GM19328 (cell line): ENCODE measurements around the gene MYO7A.

Experiments
- ATAC-seq: cut with Tn5 transposase; IDR thresholded peaks from one replicate; pipeline ENCODE4 v1.9.1; 2021; ENCODE audit warnings: mild to moderate bottlenecking, moderate library complexity; ENCODE audit not compliant: unreplicated experiment

MYO7A gene

GRCh38 chr11:77110836-77111235 lies 17.2 kb upstream of the MYO7A start:
- ATAC-seq: no peak

DNA sequence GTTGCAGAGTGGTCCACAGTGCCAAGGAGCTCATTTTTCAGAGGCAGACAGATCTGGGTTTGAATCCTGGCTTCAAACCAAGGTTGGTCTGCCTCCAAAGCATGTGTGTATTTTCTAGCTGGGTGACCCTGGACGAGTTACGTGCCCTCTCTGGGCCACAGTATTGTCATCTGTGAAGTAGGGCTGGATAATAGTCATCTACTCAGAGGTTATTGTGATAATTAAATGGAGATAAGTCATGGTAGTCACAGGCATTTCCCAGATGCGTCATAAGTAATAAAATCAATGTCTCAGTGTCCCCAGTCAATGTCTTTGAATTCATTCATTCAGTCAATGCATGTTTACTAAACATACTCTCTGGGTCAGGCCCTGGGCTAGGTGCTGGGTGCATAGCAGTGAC lies 16.8 kb upstream of the MYO7A start:
- no peak for ATAC-seq

DNA sequence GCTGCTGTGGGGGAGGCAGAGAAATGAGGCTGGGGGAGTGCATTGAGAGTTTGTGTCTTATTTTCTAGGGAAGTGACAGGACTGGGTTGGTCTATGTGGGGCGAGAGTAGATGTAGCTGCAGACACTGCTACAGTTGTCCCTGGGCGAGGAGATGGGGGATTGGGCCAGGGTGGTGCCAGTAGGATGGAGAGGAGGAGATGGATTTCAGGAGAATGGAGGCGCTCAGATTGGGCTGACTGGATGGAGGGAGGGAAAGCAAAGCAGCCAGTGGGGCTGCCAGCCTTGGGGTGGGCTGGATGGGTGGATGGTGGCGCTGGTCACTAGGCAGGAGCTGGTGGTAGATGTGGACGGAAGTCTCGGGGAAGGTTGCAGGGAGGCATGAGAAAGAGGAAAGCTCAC lies 16.1 kb upstream of the MYO7A start:
- ATAC-seq: no peak

- no peak for ATAC-seq
Measured at GRCh38 chr11:77112641-77113381, 15.2 kb upstream of the MYO7A start.

- no peak for ATAC-seq
Measured at GRCh38 chr11:77113382-77114088, 14.5 kb upstream of the MYO7A start.

- no peak for ATAC-seq
Measured at GRCh38 chr11:77114089-77114463, 14.0 kb upstream of the MYO7A start.

DNA sequence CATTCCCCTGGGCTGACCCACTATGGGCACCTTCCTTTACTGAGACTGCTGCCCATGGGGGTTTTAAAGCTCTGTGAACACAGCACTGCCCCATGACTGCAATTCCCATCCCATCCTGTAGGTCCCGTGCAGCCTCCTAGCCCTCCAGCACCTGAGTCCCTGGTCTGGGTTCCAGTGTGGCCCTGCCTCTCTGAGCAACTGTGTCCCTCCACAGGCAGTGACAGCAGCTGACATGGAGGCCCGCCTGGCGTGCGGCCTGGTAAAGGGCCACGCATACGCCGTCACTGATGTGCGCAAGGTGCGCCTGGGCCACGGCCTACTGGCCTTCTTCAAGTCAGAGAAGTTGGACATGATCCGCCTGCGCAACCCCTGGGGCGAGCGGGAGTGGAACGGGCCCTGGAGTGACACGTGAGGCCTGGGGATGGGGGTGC lies 12.8 kb upstream of the MYO7A start:
- ATAC-seq: no peak

GRCh38 chr11:77115956-77116355 lies 12.1 kb upstream of the MYO7A start:
- ATAC-seq: no peak

DNA sequence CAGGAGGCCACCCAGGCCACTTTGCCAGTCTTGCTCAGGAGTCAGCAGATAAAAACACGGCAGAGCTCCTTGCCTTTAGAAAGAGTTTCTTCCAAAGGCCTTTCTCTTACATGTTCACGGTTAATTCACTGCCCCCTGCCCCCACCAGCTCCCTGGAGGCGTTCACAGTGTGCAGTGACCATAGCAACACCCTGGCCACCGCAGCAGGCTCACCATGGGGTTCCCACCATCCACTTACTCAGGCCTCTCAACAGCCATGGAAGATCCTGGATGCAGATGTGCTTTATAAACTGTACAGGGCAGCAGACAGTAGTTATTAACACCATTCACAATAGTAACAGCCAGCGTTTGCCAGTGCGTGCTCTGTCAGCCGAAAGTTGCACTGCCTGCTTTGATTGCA lies 10.6 kb upstream of the MYO7A start:
- ATAC-seq: no peak

GRCh38 chr11:77118086-77118485 lies 10.0 kb upstream of the MYO7A start:
- ATAC-seq: no peak

DNA sequence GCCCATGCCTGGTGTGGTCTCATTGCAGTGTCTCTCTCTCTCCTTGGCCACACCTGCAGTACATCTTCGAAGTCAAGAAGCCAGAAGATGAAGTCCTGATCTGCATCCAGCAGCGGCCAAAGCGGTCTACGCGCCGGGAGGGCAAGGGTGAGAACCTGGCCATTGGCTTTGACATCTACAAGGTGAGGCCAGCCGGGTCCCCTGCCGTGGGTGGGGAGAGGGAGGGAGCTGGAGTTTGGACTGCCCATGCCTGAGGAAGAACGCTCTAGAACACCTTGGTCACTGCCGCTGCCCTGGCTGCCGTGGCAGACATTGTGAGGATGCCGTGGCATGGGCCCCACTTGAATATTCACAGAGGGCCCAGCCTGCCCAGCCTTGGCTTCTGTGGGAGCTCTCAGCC lies 9.1 kb upstream of the MYO7A start:
- no peak for ATAC-seq

DNA sequence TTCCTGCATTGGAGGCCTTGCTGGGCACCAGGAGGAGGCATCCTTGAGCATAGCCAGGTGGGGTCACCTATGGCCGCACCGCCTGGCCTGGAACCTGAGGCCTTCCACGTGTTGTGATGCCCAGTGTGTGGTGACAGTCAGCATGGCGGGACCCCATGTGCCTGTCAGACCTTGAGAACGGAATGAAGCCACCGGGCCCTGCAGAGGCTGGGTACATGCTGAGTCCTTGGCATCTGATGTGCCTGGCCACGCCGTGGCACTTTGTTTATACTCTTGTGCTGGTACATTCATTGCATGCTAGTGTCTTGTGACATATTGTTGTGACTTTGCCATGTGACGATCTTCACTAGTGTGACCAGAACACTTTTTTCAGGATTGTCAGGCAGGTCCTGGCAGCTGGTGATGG lies 8.5 kb upstream of the MYO7A start:
- no peak for ATAC-seq

- no peak for ATAC-seq
Measured at GRCh38 chr11:77120571-77120970, 7.5 kb upstream of the MYO7A start.

GRCh38 chr11:77121096-77121640 lies 6.9 kb upstream of the MYO7A start:
- ATAC-seq: no peak

- no peak for ATAC-seq
Measured at GRCh38 chr11:77121876-77122575, 6.0 kb upstream of the MYO7A start.

DNA sequence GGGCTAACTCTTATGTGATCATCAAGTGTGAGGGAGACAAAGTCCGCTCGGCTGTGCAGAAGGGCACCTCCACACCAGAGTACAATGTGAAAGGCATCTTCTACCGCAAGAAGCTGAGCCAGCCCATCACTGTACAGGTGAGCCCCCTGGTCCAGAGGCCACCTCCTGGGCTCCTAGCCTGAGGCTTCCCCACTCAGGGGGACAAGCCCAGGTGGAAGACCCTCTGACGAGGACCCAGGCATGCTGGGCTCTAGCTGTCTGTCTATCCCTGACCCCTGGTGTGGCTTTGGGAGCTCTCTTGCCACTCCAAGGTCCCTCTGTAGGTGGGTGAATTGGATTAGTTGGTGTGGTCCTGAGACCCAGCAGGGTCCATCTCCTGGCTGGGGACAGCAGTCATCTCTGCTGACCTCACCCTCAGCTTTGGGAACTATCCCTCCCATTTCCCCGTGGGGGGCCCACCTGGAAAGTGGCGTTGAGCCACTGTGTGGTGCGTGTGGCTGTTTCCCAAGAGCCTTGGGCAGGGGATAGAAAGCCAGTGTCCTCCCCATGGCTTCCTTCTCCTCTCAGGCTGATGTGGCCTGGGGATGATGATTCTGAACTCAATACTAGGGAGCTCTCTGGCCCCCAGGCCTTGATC lies 5.4 kb upstream of the MYO7A start:
- no peak for ATAC-seq

DNA sequence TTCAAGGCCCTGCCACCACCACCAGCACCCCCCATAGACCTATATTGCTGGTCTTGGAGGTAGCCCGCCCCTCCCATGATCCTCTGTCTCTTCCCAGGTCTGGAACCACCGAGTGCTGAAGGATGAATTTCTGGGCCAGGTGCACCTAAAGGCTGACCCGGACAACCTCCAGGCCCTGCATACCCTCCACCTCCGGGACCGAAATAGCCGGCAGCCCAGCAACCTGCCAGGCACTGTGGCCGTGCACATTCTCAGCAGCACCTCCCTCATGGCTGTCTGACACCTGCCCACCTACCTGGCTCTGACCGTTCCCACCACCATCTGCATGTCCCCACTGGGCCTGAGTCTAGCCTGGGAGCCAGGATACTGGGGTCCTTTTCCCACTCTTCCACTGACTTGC lies 4.5 kb upstream of the MYO7A start:
- no peak for ATAC-seq

GRCh38 chr11:77124041-77124440 lies 4.0 kb upstream of the MYO7A start:
- ATAC-seq: no peak

GRCh38 chr11:77124488-77124887 lies 3.6 kb upstream of the MYO7A start:
- no peak for ATAC-seq

GRCh38 chr11:77125191-77125590 lies 2.9 kb upstream of the MYO7A start:
- ATAC-seq: no peak

DNA sequence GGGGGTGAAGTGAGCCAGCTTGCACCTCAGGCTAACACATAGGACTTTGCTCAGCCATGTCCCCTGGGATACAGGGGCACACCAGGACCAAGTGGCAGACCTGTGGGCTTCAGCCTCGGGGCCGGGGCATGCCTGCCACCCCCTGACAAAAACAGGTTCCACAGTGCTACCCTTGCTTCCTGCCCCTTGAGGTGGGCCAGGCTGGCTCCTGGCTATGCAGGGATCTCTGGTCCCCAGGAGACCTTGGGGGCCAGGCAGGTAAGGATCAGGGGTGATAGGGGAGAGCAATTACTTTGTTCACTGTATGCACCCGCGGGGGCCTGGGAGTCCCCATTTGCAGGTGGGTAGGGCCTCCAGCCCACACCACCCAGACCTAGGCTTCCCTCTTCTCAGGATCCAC lies 2.4 kb upstream of the MYO7A start:
- ATAC-seq: no peak
